ENCODE results near the gene STAB1.

Gene STAB1

GRCh38 chr3:52506266-52506966 is 11.3 kb downstream of the STAB1 start:
- DNase-seq, result no peak

DNA sequence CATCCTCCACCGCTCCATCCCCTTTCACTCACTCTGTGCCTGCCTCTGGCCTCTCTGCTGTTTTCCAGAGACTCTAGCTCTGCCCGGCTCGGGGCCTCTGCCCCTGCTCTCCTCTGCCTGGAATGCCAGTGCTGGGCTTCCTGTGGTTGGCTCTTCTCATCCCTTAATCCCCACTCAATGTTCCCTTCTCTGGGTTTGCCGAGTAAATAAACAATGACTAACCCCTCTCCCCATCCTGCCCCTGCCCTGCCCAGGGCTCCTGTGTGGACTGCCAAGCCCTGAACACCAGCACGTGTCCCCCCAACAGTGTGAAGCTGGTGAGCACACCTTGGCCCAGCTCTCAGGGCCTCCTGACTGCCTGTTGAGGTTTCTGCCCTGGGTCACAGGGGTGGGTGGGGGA is 12.2 kb downstream of the STAB1 start:
- no peak for DNase-seq

GRCh38 chr3:52509753-52510328 is 14.7 kb downstream of the STAB1 start:
- DNase-seq, result no peak

DNA sequence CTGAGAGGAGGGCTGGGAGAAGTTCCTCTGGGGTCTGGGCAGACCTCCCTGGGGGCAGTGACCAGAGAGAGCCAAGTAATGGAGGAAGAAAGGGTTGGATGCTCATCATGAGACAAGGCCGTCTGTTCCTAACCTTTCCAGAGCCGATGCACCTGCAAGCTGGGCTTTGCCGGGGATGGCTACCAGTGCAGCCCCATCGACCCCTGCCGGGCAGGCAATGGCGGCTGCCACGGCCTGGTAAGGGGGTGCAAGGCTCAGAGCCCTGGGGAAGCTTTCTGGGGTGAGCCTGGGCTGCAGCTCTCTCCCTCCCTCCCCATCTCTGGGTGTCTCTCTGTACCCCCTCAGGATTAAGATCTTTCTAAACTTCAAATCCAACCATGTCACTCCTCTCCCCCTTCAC is 16.4 kb downstream of the STAB1 start:
- no peak for DNase-seq

DNA sequence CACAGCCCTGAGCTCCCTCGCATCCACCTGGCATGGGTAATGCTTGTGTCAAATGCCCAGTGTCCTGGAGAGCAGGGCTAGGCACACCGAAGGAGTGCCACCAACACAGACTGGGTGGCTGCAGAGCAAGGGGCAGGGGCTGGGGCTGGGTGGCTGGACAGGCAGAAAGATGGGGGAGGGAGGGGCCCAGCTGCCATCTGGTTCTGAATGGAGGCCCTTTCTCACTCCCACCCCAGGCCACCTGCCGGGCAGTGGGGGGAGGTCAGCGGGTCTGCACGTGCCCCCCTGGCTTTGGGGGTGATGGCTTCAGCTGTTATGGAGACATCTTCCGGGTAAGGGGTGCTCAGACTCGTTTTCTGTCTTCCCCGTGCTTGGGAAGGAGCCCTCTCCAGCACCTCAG is 17.0 kb downstream of the STAB1 start:
- DNase-seq, result no peak

GRCh38 chr3:52512727-52513126 is 17.6 kb downstream of the STAB1 start:
- no peak for DNase-seq

DNA sequence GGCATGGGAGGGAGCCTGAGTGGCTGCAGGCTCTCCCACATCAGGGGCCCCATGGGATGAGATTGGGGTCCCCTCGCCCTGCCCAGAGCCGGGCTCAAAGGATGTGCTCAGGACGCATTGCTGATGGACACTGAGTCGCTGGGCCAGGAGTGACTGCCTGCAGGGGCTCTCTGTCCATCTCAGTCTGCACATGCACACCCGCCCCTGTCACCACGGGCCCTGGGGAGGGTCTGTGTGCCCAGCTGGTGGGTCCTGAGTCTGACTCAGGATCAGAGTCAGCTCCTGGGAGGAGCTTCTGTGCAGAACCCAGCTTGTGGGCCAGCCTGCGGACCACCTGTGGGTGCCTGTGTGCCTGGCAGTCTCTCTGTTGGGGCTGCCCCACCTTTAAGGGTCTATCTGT is 18.1 kb downstream of the STAB1 start:
- DNase-seq, result no peak

- DNase-seq, result no peak
These were observed 19.4 kb downstream of the STAB1 start for GRCh38 chr3:52514576-52514975.

- no peak for DNase-seq
These were observed 20.1 kb downstream of the STAB1 start for GRCh38 chr3:52515192-52515591.

DNA sequence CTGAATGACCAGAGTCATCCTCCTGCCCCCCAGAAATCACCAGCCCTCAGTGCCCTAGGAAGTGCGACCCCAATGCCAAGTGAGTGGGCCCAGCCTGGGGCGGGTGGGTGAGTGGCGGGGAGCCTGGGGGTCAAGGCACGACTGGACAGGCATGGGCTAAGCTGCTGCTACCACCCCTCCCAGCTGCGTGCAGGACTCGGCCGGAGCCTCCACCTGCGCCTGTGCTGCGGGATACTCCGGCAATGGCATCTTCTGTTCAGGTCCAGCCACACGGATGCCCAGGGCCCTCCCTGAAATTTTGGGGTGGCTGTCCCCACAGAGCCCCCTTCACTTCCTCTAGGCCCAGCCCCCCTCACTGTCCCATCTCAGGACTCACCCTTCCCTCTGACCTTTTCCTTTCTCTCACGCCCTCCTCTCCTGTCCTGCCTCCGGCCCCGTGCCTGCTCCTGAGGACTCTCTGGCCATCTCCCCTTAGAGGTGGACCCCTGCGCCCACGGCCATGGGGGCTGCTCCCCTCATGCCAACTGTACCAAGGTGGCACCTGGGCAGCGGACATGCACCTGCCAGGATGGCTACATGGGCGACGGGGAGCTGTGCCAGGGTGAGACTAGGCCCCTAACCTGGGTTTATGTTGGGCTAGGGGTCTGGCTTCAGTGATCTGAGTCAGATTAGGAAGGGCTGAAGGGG is 21.5 kb downstream of the STAB1 start:
- DNase-seq, result no peak

DNA sequence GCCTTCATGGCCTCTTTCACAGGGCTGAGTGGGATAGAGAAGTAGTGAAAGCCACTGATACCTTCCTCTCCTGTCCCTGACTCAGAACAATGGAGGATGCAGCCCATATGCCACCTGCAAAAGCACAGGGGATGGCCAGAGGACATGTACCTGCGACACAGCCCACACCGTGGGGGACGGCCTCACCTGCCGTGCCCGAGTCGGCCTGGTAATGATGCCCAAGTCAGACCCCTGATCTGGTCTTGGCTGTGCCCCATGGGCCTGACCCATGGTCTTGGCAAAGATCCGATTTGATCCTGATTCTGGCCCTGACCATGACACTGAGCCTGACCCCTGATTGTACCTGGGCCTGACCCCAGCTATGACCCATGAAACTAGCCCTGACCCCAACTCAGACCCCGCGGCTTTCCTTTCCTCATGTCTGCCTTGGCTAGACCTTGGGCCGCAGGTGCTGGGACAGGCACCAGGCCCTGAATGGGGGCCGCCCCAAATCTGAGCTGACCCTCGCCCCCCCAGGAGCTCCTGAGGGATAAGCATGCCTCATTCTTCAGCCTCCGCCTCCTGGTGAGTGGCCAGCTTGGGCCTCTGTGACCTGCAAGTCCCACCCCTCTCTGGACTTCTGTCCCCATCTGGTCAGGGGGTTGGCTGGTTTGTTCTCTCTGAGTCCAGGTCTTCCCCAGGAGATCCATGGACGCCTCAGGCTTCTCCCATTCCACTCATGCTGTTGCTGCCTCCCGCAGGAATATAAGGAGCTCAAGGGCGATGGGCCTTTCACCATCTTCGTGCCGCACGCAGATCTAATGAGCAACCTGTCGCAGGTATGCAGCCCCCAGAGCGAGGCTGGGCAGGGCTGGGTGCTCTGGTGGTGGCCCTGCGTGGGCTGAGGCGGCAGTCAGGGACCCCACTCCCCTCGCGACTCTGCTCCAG is 22.9 kb downstream of the STAB1 start:
- no peak for DNase-seq

DNA sequence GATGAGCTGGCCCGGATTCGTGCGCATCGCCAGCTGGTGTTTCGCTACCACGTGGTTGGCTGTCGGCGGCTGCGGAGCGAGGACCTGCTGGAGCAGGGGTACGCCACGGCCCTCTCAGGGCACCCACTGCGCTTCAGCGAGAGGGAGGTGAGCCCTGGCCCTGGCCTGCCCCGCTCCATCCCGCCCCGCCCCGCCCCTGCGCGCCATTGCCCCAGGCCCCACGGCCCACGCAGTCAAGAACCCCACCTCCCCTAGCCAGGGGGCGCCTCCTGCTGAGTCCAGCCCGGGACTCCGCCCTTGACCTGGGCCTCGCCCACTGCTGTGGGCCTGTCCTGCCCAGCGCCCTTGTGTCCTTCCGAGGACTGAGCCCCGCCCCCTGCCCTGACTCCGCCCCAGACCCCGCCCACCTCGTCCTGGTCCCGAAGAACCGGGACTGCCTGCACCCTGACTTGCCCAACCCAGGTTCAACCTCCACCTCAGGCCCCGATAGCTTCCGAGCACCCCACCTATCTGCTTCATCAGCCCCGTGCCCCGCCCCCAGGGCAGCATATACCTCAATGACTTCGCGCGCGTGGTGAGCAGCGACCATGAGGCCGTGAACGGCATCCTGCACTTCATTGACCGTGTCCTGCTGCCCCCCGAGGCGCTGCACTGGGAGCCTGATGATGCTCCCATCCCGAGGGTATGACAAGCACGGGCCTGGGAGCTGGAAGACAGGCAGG is 23.7 kb downstream of the STAB1 start:
- no peak for DNase-seq

DNA sequence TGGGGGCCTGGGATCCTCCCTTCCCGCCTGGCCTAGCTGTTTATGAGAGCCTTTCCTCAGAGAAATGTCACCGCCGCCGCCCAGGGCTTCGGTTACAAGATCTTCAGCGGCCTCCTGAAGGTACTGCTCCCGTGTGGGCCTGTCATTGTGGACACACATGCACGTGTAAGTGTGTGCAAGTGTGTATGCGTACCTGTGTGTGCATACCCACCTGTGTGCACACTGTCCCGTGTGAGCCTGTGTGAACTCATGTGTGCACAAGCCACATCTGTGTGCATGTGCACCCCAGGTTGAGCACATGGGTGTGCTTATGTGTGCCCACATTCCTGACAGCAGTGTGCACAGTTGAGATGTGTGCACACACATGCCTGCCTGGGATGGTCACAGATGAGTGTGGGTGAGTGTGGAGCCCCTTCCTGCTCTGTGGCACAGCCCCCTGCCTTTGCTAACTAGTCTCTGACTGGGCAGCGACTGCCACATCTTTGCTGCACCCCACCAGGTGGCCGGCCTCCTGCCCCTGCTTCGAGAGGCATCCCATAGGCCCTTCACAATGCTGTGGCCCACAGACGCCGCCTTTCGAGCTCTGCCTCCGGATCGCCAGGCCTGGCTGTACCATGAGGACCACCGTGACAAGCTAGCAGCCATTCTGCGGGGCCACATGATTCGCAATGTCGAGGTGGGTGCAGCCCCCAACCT is 24.5 kb downstream of the STAB1 start:
- no peak for DNase-seq

- no peak for DNase-seq
These were observed 25.1 kb downstream of the STAB1 start for GRCh38 chr3:52520141-52520667.

- no peak for DNase-seq
These were observed 25.8 kb downstream of the STAB1 start for GRCh38 chr3:52520716-52521487.

DNA sequence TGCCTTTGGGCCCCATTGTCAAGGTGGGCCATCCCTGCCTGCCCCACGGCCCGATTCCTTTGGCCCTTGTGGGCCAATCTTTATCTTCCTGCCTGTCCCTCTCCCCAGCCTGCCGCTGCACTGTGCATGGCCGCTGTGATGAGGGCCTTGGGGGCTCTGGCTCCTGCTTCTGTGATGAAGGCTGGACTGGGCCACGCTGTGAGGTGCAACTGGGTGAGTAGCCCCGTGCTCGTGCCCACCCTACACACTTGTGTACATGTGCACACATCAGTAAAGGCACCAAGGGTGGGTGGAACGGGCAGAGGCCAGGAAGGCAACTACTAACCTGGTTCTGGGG is 26.3 kb downstream of the STAB1 start:
- no peak for DNase-seq

DNA sequence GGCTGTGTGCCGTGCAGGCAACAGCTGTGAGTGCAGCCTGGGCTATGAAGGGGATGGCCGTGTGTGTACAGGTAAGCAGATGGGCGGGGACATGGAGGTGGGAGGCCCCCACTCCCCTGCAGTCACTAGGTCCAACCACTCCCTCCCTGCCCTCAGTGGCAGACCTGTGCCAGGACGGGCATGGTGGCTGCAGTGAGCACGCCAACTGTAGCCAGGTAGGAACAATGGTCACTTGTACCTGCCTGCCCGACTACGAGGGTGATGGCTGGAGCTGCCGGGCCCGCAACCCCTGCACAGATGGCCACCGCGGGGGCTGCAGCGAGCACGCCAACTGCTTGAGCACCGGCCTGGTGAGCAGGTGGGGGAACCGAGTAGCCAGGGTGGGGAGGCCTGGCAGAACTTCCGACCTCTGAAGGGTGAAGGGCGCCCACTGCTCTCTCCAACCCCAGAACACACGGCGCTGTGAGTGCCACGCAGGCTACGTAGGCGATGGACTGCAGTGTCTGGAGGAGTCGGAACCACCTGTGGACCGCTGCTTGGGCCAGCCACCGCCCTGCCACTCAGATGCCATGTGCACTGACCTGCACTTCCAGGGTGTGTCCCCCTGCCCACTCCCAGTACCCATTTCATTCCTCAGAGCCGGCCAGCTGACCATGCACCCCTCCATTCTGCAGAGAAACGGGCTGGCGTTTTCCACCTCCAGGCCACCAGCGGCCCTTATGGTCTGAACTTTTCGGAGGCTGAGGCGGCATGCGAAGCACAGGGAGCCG is 26.9 kb downstream of the STAB1 start:
- DNase-seq, result no peak

DNA sequence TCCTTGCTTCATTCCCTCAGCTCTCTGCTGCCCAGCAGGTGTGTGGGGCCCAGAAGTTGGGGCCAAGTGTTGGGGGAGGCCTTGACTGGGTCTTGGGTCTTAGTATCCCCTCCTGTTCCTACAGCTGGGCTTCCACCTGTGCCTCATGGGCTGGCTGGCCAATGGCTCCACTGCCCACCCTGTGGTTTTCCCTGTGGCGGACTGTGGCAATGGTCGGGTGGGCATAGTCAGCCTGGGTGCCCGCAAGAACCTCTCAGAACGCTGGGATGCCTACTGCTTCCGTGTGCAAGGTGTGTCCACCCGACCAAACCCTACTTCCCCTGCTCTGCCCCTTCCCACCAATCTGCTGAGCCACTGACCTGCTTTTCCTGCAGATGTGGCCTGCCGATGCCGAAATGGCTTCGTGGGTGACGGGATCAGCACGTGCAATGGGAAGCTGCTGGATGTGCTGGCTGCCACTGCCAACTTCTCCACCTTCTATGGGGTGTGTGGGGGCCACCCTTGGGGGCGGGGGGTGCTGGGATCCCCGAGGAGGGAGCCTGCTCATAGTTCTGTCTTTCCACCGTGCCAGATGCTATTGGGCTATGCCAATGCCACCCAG is 27.6 kb downstream of the STAB1 start:
- DNase-seq, result no peak

DNA sequence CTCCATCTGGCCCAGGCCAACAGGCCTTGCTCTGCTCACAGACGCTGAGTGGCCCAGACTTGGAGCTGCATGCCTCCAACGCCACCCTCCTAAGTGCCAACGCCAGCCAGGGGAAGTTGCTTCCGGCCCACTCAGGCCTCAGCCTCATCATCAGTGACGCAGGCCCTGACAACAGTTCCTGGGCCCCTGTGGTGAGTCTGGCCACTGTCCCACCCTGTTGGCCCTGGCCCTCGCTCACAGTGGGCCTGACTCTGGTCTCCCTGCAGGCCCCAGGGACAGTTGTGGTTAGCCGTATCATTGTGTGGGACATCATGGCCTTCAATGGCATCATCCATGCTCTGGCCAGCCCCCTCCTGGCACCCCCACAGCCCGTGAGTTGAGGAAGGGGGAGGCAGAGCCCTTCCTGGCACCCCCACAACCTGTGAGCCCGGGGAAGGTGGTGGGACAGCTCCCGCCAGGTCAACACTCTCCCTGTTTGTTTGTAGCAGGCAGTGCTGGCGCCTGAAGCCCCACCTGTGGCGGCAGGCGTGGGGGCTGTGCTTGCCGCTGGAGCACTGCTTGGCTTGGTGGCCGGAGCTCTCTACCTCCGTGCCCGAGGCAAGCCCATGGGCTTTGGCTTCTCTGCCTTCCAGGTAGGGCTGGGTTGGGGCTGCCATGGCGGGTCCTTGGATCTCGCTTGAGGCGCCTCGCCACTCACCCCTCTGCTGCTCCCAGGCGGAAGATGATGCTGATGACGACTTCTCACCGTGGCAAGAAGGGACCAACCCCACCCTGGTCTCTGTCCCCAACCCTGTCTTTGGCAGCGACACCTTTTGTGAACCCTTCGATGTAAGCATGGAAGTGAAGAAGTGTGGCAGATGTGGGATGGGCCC is 28.5 kb downstream of the STAB1 start:
- DNase-seq, result no peak
